GM18907 (cell line): ENCODE data around the gene CCL14.
"Not testable (repeated sequence)": the region's sequence is repeated elsewhere in the genome, so short reads cannot be mapped to it uniquely, and the experiment has no call there.

Experiments used
- ATAC-seq: cut with Tn5 transposase; IDR thresholded peaks from one replicate; pipeline ENCODE4 v1.9.1; 2021; ENCODE audit warnings: mild to moderate bottlenecking, moderate library complexity; ENCODE audit not compliant: unreplicated experiment

Gene CCL14

DNA sequence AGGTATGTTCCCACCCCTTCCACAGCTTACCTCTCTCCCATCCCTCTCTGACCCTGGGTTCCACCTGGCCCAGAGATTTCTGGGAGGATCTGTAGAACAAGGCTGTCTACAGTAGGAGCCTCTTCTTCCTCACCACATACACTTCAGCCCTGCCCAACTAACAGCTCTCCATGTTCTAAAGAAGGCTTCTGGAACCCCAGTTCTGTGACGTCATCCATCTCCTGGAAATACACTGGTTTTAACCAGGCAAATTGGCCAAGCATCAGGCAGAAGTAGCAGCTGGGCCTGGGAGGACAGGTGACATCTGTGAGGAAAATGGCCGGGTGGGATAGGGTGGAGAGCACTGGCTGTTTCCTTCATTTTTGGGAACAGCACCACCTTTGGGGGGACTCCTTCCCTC is 43.0 kb downstream of the CCL14 start, which contains the start of gene LYZL6:
Gene LYZL6 (minus strand): TSS at position 177 of the 400 bp plus-strand sequence. CDS start 4,357 bp downstream, outside the sequence.
- ATAC-seq, result no peak

- no peak for ATAC-seq
Measured at GRCh38 chr17:35942588-35943186, 43.8 kb downstream of the CCL14 start.

- ATAC-seq, result not testable (repeated sequence)
Measured at GRCh38 chr17:35938492-35938891, 48.0 kb downstream of the CCL14 start.

- ATAC-seq, result no peak
Measured at GRCh38 chr17:35936063-35936462, 50.5 kb downstream of the CCL14 start.

DNA sequence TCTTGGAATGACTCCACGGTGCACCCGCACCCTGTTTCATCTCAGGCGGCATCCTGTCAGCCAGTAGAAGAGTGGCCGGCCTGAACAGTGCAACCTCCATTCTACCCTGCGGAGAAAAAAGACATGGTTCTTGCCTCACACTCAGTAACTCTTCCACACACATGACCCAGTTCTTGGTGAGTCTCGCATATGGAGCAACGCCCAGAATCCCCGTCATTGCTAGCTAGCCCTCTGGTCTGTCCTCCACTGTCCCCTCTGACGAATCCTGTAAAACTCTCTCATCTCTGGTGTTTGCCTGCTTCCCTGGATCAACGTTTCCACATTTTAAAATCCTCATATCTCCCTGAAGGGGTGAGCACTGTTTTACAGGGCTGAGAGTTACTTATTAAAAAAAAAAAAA is 51.8 kb downstream of the CCL14 start:
- ATAC-seq, result no peak
